ENCODE results near the gene LILRA5. TPM values are rescaled to one million over a fixed set of nuclear protein-coding genes. Genes with fewer than 3 reads are reported as not detected.
"Not testable (repeated sequence)": the region's sequence is repeated elsewhere in the genome, so short reads cannot be mapped to it uniquely, and the experiment has no call there.

The LILRA5 gene
- total and polyA plus RNA-seq, 2 of the 8 experiments (the other 6 are each of a cell fraction or from before 2014, with no cell fraction given), result not detected

- not testable (repeated sequence) for H3K27me3 ChIP-seq (replicated peaks in 1 of 4; ENCODE audit: control insufficient read depth in 3 of 4, extremely low read depth in 1 of 4, insufficient read depth in 3 of 4, low read length in 3 of 4); H2AFZ ChIP-seq (ENCODE audit: low read length); H3K56ac ChIP-seq (replicated peaks; ENCODE audit: insufficient read length, low read depth, low read length); H3K18ac ChIP-seq (ENCODE audit: extremely low read depth, low read length); H3K79me1 ChIP-seq (ENCODE audit: low read depth, low read length); H3K27ac ChIP-seq (ENCODE audit: low read depth, low read length); H2BK5ac ChIP-seq (ENCODE audit: low read depth, low read length); H4K8ac ChIP-seq (ENCODE audit: extremely low read depth, insufficient read depth, low read length); DNase-seq (ENCODE audit: low read depth in 1 of 2, low spot score in 2 of 2); H4K5ac ChIP-seq (ENCODE audit: insufficient read length, low read depth, low read length); H3K14ac ChIP-seq (ENCODE audit: insufficient read length); H2BK120ac ChIP-seq (replicated peaks; ENCODE audit: low read depth, low read length); H3K4ac ChIP-seq (replicated peaks; ENCODE audit: insufficient read length, low read depth, low read length); H3K9ac ChIP-seq (replicated peaks in 1 of 4; ENCODE audit: extremely low read depth in 1 of 4, low read depth in 3 of 4, low read length in 3 of 4); H3K9me3 ChIP-seq (ENCODE audit: insufficient read depth in 2 of 2, low read depth in 1 of 2, low read length in 1 of 2); H3K23me2 ChIP-seq (ENCODE audit: low read depth, low read length); H4K91ac ChIP-seq (replicated peaks; ENCODE audit: insufficient read length, low read length); H3K4me2 ChIP-seq (ENCODE audit: insufficient read depth in 1 of 2, low read depth in 2 of 2, low read length in 2 of 2); H2AK5ac ChIP-seq (ENCODE audit: low read depth, low read length); H2BK20ac ChIP-seq (ENCODE audit: low read length); H3K79me2 ChIP-seq (ENCODE audit: control insufficient read depth in 1 of 2, insufficient read depth in 2 of 2, low read length in 2 of 2); H3K23ac ChIP-seq (ENCODE audit: insufficient read length); H2BK12ac ChIP-seq (ENCODE audit: low read depth, low read length); FAIRE-seq; H4K20me1 ChIP-seq (replicated peaks in 1 of 2; ENCODE audit: control insufficient read depth in 1 of 2, insufficient read depth in 2 of 2, low read length in 2 of 2); H3K4me1 ChIP-seq (replicated peaks in 1 of 4; ENCODE audit: control insufficient read depth in 3 of 4, insufficient read depth in 4 of 4, low read length in 3 of 4); H3K4me3 ChIP-seq (ENCODE audit: extremely low read depth in 1 of 4, insufficient read depth in 2 of 4, low read depth in 3 of 4, low read length in 4 of 4); H3K36me3 ChIP-seq (ENCODE audit: control insufficient read depth in 2 of 4, insufficient read depth in 4 of 4, low read length in 3 of 4); H2BK15ac ChIP-seq (ENCODE audit: low read length)
- POLR2A ChIA-PET (ENCODE audit: partially characterized antibody), result interaction anchor here (1.1 to 1.2 kb wide), 2 partner anchors 68 to 76 kb away, joined by 3 read pairs; partner anchors contain the start of gene RPS9
- 80% methylated on average over 1 of the region's 15 CpGs; no CpG with 5 or more reads in 1 of the 2 experiments for WGBS, 2 experiments (ENCODE audit: extremely low coverage in 1 of 2, insufficient coverage in 1 of 2, insufficient read length in 1 of 2, insufficient replicate concordance in 2 of 2, low coverage in 1 of 2, low lambda C conversion rate in 2 of 2, missing lambda C conversion rate in 1 of 2)
- CTCF ChIA-PET (ENCODE audit: partially characterized antibody), result interaction anchor here (5.9 kb wide), 1 partner anchor 11 kb away, joined by 31 read pairs; no protein-coding TSS in a partner anchor
Measured at GRCh38 chr19:54277111-54277615, 35.8 kb downstream of the LILRA5 start.

All from H1 (cell line).